ENCODE results near the gene TSC2. TPM values are rescaled to one million over a fixed set of nuclear protein-coding genes. Genes with fewer than 3 reads are reported as not detected.
A peak's percentile ranks its signal among the peaks of the same experiment; 100 is the strongest.
"Not testable (repeated sequence)": the region's sequence is repeated elsewhere in the genome, so short reads cannot be mapped to it uniquely, and the experiment has no call there.

TSC2 gene
- total RNA-seq, 2 experiments from 2014 or later, result 57.2 to 152 TPM

DNA sequence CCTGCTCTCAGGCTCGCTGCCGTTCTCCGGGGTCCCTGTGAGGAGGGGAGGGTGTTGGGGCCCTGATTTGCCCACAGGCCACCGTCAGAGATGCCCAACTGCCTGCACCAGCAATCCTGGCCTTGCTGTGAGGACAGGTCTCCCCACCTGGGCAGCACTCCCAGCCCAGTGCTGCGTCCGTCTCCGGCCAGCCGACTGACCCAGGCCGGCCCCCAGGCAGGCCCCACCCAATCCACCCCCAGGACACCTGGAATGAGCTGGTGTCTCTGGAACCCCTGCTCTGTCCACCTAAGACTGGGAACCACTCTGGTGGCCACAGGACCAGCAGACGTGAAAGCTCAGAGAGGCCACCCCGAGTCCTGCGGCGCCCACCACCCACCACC is 67.8 kb downstream of the TSC2 start:
- intact Hi-C loops (cut with micrococcal nuclease; ENCODE audit: unreplicated experiment), result no loop called here
- no TSS peak for BruUV-seq (replicated peaks)
- no peak overlapping the region for H2AFZ ChIP-seq (ENCODE audit: low read length)
- no peak overlapping the region for H3K4me2 ChIP-seq (ENCODE audit: low read length)
- H3K4me3 ChIP-seq (ENCODE audit: low read depth, low read length, poor library complexity, severe bottlenecking), result no peak overlapping the region
- no peaks in the 10 kb centered on the region for H3K9me2 ChIP-seq (ENCODE audit: insufficient read depth, low read length)
- POLR2A ChIA-PET, result no interaction called here
- TF ChIP-seq EZH2phosphoT487 (IDR thresholded peaks at IDR 0.05; ENCODE audit: borderline replicate concordance, low read depth, low read length), result no peak
- TF ChIP-seq, protein P1, sequence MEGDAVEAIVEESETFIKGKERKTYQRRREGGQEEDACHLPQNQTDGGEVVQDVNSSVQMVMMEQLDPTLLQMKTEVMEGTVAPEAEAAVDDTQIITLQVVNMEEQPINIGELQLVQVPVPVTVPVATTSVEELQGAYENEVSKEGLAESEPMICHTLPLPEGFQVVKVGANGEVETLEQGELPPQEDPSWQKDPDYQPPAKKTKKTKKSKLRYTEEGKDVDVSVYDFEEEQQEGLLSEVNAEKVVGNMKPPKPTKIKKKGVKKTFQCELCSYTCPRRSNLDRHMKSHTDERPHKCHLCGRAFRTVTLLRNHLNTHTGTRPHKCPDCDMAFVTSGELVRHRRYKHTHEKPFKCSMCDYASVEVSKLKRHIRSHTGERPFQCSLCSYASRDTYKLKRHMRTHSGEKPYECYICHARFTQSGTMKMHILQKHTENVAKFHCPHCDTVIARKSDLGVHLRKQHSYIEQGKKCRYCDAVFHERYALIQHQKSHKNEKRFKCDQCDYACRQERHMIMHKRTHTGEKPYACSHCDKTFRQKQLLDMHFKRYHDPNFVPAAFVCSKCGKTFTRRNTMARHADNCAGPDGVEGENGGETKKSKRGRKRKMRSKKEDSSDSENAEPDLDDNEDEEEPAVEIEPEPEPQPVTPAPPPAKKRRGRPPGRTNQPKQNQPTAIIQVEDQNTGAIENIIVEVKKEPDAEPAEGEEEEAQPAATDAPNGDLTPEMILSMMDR (conservative IDR thresholded peaks at IDR 0.05; ENCODE audit: low read length), result no peak
- H3K9me3 ChIP-seq (ENCODE audit: low read length), result no peaks in the 10 kb centered on the region
- CTCF ChIA-PET (ENCODE audit: unreplicated experiment), result no interaction called here
- no peaks in the 10 kb centered on the region for H3K4me1 ChIP-seq (ENCODE audit: insufficient read depth, low read length, poor library complexity, severe bottlenecking)
- H3K36me3 ChIP-seq (ENCODE audit: insufficient read depth, low read length), result peaks cover 3% of the 10 kb centered on the region; the same call in 1 of the 2 replicates
- no peak for DNase-seq (ENCODE audit: low spot score)
- no peaks in the 10 kb centered on the region for H4K20me1 ChIP-seq (ENCODE audit: insufficient read depth, low read length)
- no peaks in the 10 kb centered on the region for H3K79me2 ChIP-seq (ENCODE audit: insufficient read depth, low read depth, low read length)
- no peak overlapping the region for H3K27ac ChIP-seq (ENCODE audit: low read depth, low read length, poor library complexity, severe bottlenecking)

DNA sequence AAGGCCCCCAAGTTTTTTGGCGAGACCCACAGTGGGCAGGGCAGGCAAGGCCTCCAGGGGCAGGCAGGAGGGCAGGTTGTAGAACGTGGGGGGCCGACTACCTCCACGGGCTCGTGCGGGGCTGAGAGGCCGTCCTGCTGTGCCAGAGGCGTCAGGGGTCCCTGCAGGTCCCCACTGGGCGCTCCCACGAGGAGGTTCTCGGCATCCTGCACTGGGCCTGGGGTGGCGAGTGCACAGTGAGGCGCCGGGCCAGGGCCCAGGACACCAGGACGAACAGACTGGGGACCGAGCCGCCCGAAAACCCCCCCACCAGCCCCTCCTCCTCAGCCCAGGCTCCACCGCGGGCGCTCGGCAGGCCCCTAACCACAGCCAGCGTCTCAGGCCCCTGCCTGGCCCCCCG is 68.6 kb downstream of the TSC2 start:
- POLR2A ChIA-PET; H3K27ac ChIP-seq (ENCODE audit: low read depth, low read length, poor library complexity, severe bottlenecking); H3K4me1 ChIP-seq (ENCODE audit: insufficient read depth, low read length, poor library complexity, severe bottlenecking); H3K9me3 ChIP-seq (ENCODE audit: low read length); H3K9me2 ChIP-seq (ENCODE audit: insufficient read depth, low read length); H3K79me2 ChIP-seq (ENCODE audit: insufficient read depth, low read depth, low read length); CTCF ChIA-PET (ENCODE audit: unreplicated experiment); H3K4me3 ChIP-seq (ENCODE audit: low read depth, low read length, poor library complexity, severe bottlenecking); BruUV-seq (replicated peaks); H3K36me3 ChIP-seq (ENCODE audit: insufficient read depth, low read length); H2AFZ ChIP-seq (ENCODE audit: low read length); H3K4me2 ChIP-seq (ENCODE audit: low read length); intact Hi-C loops (cut with micrococcal nuclease; ENCODE audit: unreplicated experiment); H4K20me1 ChIP-seq (ENCODE audit: insufficient read depth, low read length); DNase-seq (ENCODE audit: low spot score): not testable (repeated sequence)

DNA sequence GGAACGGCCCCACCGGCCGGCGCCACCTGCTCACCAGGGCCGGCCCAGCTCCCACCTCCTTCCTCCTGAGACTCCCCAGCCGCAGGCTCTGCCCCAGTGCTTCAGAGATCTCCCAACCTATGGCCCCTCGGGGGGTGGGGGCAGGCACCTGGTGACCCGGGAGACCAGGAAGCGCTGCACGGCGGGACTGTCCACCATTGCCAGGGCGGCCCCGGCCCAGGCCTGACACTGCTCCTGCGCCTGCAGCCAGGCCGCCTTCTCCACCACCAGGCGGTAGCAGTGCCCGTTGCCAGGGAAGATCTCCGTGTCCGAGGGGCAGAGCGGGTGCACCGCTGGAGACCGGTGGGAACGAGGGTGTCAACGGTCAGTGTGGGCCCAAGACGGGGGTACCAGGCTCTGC is 69.6 kb downstream of the TSC2 start:
- H3K4me2 ChIP-seq (ENCODE audit: low read length); DNase-seq (ENCODE audit: low spot score); H3K9me2 ChIP-seq (ENCODE audit: insufficient read depth, low read length); POLR2A ChIA-PET; H2AFZ ChIP-seq (ENCODE audit: low read length); H4K20me1 ChIP-seq (ENCODE audit: insufficient read depth, low read length); H3K9me3 ChIP-seq (ENCODE audit: low read length); H3K27ac ChIP-seq (ENCODE audit: low read depth, low read length, poor library complexity, severe bottlenecking); H3K4me1 ChIP-seq (ENCODE audit: insufficient read depth, low read length, poor library complexity, severe bottlenecking); CTCF ChIA-PET (ENCODE audit: unreplicated experiment); H3K4me3 ChIP-seq (ENCODE audit: low read depth, low read length, poor library complexity, severe bottlenecking); H3K79me2 ChIP-seq (ENCODE audit: insufficient read depth, low read depth, low read length); H3K36me3 ChIP-seq (ENCODE audit: insufficient read depth, low read length); BruUV-seq (replicated peaks); intact Hi-C loops (cut with micrococcal nuclease; ENCODE audit: unreplicated experiment): not testable (repeated sequence)

DNA sequence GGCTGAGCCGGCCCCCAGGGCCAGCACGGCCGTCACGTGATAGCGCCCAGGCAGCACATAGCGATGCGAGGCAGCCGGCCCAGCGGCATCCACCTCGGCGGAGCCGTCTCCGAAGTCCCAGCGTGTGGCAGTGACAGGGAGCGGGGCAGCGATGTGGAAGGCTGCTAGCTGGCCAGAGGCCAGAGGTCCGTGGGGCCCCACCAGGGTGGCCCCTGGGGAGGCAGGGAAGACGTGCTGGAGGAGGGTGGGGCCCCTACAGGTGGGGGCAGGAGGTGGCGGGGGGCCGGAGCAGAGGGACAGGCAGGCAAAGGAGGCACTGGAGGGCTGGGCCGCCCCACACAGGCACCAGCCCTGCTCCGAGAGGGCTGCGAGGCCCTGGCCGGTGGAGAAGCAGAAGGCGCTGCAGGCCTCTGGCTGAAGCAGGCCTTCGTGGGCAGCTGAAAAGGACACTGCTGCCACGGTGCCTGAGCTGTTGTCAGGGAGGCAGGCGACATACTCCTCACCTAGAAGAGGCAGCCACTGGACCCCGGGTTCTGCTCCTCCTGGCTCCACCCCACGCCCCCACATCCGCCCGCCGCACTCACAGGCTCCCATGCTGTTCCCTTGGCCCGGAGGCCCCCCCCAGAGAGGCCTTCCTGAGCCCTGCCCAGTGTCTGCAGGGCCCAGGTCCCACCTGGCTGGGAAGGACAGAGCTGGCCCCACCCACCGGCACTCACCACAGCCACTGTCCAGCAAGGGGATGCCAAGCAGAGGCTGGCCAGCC is 70.4 kb downstream of the TSC2 start:
- H3K27ac ChIP-seq (ENCODE audit: low read depth, low read length, poor library complexity, severe bottlenecking); H3K4me3 ChIP-seq (ENCODE audit: low read depth, low read length, poor library complexity, severe bottlenecking); CTCF ChIA-PET (ENCODE audit: unreplicated experiment); H2AFZ ChIP-seq (ENCODE audit: low read length); H3K9me2 ChIP-seq (ENCODE audit: insufficient read depth, low read length); DNase-seq (ENCODE audit: low spot score); POLR2A ChIA-PET; H3K79me2 ChIP-seq (ENCODE audit: insufficient read depth, low read depth, low read length); intact Hi-C loops (cut with micrococcal nuclease; ENCODE audit: unreplicated experiment); H3K4me2 ChIP-seq (ENCODE audit: low read length); H3K9me3 ChIP-seq (ENCODE audit: low read length); H3K4me1 ChIP-seq (ENCODE audit: insufficient read depth, low read length, poor library complexity, severe bottlenecking); H4K20me1 ChIP-seq (ENCODE audit: insufficient read depth, low read length); H3K36me3 ChIP-seq (ENCODE audit: insufficient read depth, low read length): not testable (repeated sequence)
- BruUV-seq (replicated peaks), result TSS peak; percentile 83
